HG02588 (cell line): Measurements from ENCODE around the gene PDLIM5.

Experiments used
- ATAC-seq: cut with Tn5 transposase; IDR thresholded peaks from one replicate; pipeline ENCODE4 v1.9.1; 2021; ENCODE audit warnings: mild to moderate bottlenecking, moderate library complexity; ENCODE audit not compliant: unreplicated experiment

Gene PDLIM5

DNA sequence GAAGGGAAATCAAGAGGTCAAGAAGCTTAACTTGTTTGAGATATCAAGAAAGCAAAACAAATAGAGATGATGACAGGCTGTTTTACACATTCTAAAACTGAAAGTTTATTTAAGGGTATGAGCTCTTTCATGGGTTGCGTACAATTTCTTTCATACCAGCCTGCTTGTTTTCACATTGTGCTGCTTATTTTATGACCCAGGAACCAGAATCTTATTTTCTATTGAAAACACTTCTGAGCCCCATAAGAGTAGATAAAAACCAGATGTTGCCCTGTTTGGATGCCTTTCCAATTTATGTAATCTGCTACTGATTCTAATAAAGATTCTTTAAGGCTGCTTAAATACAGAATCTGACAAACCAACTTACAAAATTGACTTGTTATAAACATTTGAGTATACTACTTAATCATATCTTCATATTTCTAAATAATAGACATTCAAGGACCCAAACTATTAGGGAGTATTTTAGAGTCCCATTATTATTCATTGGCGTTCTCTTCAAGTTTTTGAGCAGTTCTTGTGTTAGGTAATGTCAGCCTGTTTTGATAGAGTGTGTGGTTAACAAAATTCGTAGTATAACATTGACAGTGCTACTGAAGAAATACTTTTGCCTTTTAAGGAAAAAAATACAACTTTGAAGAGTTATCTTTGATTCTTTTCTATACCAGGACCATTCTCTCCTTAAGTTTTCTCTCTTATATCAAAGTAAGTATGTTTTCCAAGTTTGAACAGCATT is 74.4 kb downstream of the PDLIM5 start:
- ATAC-seq, result peak; percentile 79

DNA sequence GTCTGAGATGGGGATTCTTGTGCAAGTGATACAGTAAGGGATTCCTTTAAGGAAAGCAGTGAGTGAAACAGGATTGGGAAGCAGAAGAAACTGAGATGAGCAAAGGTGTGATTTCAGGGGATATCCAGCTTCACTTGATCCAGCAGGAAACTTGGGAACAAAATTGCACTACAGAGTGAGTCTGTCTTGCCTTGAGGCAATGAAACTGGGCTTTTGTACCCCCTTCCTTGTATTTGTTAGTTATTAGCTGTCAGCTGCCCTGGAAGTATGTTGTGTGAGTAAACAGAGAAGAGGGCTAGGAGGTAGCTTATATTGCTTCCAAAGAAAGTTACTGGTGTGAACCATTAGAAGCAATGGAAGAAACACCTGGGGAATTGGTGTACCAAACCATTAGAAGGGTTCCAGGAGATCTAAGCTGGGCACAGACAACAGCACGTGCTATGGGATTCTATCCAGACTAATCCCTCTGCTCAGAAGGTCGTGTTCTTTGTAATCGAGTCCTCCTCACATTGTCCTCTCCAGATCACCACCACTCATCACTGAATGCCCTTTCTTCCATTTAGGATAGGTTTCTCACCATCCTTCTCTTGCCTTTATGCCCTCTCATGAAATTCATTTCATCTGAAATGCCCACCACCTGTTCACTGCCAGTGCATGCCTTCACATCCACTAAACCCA is 76.0 kb downstream of the PDLIM5 start:
- no peak for ATAC-seq

DNA sequence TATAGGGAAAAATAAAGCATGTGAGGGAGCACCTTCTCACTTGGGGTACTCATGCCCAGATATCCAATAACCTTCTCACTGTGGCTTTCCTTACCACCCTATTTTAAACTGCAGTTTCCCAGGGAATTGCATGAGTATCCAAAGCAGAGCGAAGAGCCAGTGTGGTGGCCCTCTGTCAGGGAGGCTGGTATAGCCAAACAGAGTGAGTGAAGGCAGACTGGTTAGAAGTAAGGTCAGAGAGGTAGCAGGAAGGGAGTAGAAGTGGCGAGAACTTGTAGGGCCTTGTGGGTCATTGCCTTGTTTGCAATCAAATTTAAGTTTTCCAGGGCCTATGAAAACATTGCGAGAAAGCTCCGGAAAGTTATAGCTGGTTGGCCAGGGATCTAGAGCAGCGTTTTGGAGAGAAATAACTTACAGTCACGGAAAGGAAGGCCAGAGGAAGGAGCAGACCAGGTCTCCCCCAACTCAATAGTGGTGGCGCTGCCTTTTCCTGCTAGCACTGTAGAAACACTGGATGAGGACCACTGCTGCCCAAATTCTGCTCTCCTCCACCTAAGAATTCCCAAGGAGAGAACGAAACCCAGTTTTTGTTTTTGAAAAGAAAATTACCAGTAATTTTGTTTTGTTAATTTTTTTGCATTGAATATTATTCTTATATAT is 77.2 kb downstream of the PDLIM5 start:
- no peak for ATAC-seq

DNA sequence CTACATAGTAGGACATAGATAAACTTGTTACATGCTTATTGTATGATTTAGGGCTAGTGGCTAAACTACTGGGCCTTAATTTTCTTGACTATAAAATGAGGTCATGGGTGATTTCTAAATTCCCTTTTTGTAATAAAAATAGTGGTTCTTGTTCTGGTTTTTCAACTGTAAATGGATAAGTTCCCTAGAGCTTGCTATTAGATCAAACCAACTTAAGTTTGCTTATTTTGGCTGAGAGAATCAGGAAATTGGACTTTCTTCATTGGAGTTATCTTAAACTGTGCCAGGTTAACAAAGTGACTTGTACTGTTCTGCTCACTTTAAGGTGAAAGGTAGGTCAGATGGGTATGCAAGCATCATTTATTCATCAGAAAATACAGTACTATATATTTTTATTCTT is 78.3 kb downstream of the PDLIM5 start:
- ATAC-seq, result no peak

DNA sequence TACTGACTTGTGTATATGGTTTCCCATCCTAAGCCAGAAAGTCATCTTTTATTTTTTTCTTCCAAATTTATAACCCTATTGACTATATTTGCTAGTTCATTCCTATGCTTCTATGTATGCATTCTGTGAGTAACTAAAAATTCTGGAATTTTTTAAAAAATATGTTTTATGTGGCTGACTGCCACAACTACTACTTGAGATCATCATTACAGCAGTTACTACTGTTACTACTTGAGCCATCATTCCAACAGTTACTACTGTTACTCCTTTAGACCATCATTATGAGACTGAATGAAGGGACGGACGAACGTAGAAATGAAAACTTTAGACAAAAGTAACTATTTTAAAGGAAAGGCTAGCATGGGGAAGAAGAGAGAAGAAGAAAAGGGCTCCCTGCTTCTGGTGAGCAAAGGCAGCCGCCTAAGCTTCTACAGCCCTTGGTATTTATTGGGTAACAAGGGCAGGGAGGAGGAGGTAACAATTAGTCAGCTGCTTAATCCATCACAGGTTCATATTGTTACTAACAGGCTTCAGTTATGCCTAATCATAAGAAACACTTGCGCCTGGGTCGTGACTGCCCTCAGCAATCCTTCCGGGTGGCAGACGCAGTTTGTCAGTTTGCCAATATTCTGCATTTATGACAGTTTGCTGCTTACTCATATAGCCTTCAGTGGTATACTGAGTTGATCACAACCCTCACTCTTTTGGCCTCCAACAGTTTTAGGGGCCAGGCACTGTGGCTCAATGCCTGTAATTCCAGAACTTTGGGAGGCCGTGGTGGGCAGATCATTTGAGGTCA is 80.4 kb downstream of the PDLIM5 start:
- no peak for ATAC-seq

DNA sequence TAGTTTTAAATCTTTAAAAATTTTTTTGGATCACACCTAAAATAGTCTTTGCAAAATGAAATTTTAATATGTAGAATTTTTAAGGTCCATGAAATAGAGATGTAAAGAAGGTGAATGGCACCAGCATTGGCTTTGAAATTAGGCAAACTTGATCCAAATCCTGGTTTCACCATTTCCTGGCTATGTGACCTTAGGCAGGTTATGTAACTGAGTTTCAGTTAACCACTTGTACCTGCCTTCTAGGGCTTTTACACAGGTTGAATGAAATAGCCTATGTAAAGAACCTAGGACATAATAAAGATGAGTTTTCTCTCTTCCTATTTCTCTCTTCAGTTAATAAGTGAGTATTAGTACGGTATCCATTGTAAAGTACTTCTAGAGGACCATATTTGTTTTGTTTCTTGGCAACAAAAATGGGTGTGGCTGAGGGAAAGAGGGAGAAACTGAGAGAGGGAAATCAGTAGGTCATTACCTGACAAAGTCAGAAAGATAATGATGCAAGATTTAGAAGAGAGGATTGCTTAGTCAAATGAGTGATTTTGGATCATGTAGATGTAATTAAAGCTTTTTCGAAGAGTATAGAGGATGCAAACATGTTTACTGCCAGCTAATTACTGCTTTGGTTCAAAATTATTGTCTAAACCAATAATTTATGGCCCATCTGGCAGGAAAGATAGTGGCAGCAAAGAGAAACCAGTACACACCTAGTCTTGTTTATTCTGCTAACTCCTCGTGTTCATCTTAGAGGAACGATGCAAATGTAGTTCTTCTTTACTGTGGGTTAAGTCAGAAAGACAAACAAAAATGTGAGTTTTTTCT is 81.9 kb downstream of the PDLIM5 start:
- ATAC-seq, result no peak

DNA sequence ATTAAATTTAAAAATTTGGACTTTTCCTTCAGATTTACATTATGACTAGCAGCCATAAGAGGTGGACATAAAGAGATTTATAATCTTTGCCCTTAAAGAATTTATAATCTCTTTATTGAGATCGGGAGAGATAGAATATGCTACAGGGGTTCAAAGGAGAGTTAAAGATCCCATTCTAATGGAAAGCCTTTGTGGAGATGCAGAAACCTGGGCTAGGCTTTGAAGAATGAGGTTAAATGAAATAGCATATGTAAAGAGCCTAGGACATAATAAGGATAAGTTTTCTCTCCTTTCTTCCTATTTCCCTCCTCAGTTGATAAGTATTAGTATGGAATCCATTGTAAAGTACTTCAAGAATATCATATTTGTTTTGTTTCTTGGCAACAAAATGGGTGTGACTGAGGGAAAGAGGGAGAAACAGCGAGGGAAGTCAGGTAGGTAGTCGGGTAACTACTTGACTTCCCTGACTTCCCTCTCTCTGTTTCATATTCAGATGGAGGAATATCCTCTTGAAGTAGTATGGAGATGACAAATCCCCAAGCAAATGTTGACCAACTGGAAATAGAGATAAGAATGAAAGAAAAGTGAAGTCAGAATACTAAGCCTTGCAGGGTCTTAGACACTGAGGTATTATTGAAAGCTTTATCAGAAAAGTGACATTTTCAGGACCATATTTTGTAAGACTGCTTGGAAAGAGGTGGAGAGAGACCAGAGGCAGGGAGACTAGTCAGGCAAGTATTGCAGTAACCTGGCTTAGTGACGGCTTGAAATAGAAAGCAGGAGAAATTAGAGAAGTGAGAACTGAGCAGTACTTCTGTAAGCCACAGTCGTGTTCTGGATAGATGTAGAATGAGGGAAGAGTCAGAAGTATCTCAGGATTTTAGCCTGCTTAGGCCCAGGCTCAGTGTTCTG is 82.9 kb downstream of the PDLIM5 start:
- peak; percentile 98 for ATAC-seq

DNA sequence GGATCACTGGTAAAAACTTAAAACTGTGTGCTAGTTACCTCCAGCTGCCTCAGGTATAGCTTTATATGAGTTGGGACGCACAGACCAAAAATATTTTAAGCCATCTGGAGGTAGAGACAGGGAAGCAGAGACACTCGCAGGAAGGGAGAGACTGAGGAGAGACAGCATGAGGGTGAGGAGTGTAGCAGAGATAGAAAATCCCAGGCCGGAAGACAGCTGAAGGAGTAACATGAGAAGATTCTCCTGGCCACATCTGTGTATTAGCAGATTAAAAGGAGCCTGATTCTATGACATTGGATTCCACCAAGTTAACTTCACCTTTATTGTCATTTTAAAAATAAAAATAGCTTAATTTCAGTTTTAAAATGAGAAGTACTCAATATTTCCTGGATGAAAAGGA is 84.3 kb downstream of the PDLIM5 start:
- ATAC-seq, result no peak

DNA sequence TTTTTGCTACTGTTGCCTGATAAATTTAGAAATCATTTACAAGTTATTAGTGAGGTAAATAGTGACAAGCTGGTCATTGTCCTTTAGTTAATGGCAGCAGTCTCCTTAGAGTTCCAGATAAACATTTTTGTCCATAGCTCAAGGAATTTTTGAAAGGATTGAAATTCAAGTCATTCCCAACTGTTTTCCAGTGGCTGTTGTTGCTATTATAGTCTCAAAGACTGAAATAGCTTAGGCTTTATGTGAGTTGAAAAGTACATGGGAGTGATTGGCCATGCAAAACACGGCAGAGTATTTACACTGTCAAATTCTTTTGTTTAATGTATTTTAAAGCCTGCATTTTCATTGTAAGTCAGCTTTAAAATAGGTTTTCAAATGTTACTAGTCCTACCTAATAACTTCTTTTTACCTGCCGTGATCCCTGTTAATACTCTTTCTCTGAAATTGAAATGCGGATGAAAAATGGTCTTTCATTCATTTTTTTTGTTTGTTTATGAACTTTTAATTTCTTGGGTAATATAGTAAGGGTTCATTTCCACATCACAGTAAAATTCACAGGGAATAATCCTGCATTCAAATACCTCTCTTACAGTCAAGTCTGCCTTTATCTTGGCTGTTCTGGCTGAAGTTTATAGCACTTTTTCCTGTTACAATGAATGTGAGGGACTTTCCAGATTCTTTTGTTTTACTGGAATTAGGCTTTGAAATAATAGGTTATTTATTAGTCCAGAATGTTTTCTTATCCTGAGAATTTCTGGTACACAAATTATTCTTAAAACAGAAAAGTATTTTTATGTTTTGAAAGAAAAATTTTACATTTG is 85.1 kb downstream of the PDLIM5 start:
- ATAC-seq, result no peak

DNA sequence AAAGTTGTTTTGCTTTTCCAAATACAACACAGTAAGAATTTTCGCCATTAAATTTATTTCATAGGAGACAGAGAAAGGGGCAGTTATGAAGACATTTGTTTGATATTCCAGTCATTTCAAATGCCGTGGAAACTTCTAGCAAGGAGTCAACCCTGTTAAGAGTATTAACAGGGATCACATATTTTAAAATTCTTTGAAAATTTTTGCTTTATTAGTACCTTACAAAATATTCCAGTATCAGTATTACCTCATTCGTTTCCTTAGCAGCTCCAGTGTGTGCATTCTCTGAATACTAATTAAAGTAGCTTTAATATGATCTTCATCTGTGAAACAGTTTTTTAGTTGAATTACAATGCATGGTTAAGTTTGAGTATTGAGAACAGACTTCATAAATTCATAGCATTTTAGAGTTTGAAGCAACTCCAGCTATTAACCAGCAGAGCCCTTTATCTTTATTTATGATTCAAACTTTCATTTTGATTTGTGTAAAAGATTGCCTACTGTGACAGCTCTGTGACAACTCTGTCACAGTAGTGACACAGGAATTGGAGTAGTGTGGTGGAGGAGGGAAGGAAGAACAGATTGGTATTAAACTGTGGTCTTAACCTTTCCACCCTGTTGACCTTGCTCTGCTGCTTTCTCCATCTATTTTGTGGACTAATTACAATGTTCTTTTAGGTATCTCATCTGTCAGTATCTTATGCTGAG is 86.3 kb downstream of the PDLIM5 start:
- no peak for ATAC-seq

DNA sequence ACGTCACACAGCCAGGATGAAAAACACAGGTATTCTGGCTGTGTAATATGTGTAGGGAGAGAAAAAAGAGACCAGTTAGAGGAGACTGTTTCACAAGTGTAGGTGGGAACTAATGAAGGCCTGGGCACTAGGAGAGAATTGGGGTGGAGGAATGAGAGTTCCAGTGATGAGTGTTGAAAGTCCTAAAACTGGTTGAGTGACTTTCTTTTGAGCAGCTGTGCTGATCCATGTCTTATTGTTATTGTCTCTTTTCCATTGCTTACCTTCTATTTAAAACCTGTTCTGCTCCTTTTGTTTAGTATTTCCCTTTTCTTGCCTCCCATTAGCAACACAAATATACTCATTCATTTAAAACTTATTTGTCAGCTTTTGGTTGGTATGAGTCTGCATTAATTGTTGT is 88.7 kb downstream of the PDLIM5 start:
- no peak for ATAC-seq

DNA sequence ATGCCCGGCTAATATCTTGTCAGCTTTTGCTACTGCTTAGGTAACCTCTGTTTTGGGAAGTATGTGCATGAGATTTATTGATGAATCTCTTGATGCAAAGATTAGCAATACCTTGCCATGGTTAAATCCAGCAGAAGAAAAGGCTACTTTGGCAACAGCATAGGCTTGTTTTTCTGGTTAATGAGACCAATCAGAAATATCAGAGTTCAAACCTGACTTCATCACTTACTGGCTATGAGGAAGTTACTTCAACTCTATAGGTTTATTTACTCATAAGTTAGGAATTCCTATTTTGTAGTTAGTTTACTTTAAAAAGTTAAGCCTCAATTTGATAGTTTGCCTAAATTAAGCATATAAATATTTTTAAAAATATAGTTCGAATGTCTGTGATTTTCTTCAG is 93.1 kb downstream of the PDLIM5 start:
- ATAC-seq, result no peak

DNA sequence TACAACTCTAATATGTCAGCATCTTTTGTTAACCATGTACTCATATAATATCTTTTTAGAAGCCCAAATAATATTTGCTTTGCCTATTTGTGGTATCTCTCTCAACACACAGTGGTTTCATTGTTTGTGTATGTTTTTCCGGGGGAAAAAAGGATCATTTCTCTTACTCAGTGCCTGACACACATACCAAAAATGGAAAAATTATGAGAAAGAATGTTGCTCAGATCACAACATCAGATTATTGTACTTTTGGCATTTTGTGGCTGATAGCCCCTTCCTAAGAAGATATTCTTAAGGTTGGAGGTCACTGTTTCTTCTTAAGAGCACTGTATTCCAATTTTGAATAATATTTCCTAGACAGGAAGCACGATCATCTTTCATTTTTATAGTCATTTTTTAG is 93.6 kb downstream of the PDLIM5 start:
- ATAC-seq, result no peak

DNA sequence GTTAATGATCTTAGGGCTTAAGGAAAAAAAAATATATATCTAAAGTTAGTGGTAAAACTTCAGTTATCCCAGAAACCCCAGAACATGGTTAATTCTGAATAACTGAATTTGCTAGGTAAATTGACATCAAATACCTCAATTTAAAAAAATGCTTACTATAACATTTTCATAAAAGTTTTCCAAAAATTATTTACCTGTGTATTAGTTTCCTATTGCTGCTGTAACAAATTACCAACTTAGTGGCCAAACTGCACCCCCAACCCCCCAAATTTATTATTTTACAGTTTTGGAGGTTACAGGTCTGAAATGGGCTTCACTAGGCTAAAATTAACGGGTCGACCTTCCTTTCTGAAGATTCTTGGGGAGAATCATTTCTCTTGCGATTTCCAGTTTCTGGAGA is 95.2 kb downstream of the PDLIM5 start:
- no peak for ATAC-seq

DNA sequence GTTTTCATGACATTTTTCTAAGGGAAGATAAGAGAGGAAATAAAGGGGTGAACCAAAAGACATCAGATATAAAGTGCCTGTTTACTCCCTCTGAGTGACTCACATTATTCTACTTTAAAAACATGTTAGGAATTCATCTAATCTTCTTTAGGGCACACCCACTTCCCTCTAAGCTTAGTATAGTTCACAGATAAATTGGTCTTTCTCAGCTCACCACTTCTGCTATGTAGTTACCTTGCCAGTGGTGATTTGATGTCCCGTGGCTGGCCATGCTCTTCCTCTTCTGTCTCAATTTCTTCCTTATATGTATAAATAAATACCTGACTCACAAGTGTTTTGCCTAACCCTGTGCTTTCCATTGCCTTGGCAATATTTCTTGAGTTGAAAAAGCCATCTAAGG is 96.8 kb downstream of the PDLIM5 start:
- ATAC-seq, result no peak

DNA sequence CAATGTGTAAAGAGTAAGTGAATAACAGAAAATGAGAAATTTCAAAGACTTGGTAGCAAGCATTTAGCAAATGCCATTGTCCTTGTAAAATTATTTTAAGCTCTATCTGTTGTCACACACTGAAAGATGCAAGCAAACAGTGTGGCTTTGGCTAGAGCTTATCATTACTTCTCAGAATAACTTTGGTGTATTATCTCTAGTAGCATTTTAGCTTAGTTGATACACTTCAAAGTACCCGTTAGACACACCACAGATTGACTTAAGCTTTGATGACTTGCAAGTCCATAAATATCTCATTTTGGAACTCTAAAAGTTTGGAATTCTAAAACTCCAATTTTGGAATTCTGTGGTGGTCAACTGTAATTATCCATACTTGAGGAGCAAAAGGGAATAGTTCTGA is 98.6 kb downstream of the PDLIM5 start:
- no peak for ATAC-seq

DNA sequence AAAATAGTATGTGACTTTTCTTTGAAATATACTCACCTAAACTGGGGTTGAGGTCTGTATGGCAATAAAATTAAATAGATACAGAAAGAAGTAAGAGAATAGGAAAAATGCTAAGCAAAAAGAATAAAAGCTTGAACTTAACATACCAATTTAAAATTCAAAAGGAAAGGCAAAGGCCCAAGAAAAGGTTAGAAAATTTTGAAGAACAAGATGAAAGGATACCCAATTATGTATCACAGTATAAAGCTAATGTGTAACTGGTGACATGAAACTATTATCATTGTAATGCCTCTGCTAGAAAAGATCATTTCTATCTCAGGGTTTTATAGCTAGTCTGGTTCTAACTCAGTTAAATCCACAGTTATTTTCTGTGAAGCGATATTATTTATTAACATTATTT is 99.1 kb downstream of the PDLIM5 start:
- no peak for ATAC-seq
